Ramos (cell line): ENCODE measurements around the gene SEC61B.

ENCODE experiments used
- in situ Hi-C: fragments of 300-500 bp; cut with MboI; formaldehyde crosslinking; loops from one replicate; pipeline ENCODE4 v1.14.3; 2022; ENCODE audit warnings: low sequenced_read_pairs; ENCODE audit not compliant: unreplicated experiment

SEC61B gene

DNA sequence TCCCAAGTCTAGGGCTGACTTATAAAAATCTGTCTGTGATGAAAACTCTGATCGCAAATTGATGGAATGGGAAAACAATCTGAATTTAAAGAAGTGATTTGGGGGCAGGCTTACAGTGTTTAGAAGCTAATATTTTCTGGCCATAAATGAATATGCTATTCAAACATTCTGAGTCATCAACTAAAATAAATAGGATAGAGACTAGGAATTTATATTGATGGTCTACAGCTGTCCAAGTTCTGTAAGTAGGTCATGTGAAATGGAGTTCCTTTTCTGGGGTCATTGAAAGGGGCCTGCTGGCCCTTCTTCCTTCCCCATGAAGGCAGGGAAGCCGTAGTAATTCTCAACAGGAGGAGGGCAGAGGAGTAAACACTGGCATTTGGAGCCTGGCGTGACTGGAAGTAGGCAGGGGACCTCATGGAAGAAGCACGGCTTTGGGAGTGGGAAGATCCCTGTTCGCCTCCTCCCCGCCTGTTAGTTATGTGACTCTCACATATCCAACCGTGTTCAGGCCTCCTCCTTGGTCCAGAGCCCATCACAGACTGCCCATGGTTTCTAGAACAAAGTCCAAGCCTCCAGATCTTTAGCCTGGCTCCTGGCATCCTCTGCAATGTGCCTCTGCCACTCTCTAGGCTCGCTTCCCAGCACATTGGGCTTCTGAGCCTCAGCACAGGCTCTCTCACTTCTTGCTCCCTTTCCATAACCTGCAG is 32.0 kb upstream of the SEC61B start:
- in situ Hi-C loops = loop anchor here (25.0 kb wide), 1 partner anchor 1397 kb away; the partner anchor contains the start of gene CAVIN4

DNA sequence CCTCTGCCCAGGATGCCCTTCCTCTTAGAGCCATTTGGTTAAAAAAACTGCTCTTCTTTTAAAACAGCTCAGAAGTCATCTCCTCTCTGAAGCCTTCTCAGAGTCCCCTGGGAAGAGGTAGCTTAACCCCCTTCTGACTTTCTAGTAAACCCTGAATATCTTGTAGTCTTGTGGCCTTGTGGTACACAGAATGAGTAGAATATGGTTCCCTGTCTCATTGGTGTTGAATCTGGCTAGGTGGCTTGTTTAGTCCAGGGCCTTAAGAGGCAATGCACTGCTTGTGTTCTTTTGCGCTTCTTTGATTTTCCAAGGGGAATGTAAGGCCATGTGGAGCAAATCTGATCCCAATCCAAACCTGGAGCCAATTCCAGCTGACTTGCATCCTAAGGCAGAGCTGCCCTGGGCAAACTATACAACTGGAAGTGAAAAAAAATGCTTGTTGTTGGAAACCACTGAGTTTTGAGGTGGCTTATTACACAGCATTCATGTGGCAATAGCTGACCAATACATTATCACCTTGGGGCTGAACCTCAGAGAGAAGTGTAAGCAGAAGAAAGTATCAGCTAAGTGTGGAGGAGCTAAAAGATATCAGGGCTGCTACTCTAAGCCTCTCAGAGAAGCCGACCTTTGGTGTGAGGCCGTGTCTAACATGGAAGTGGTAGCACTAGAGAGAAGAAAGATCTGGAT is 31.3 kb upstream of the SEC61B start:
- in situ Hi-C loops = loop anchor here (25.0 kb wide), 1 partner anchor 1397 kb away; the partner anchor contains the start of gene CAVIN4

- in situ Hi-C loops = loop anchor here (25.0 kb wide), 1 partner anchor 1394 kb away; the partner anchor contains the start of gene CAVIN4
Measured at GRCh38 chr9:99192786-99193465, 29.2 kb upstream of the SEC61B start.

GRCh38 chr9:99193466-99193821 is 28.6 kb upstream of the SEC61B start:
- in situ Hi-C loops = loop anchor here (25.0 kb wide), 1 partner anchor 1394 kb away; the partner anchor contains the start of gene CAVIN4

DNA sequence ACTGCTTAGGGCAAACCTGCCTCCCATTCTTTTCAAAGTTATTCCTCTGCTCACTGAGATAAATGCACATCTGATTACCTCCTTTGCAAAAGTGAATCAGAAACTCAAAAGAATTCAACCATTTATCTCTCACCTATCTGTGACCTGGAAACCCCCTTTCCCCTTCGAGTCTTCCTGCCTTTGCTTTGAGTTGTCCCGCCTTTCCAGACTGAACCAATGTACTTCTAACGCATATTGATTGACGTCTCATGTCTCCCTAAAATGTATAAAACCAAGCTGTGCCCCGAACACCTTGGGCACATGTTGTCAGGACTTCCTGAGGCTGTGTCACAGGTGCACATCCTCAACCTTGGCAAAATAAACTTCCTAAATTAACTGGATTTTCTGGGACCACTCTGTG is 25.6 kb upstream of the SEC61B start:
- in situ Hi-C loops = loop anchor here (25.0 kb wide), 1 partner anchor 1391 kb away; the partner anchor contains the start of gene CAVIN4

GRCh38 chr9:99197124-99197630 is 24.9 kb upstream of the SEC61B start:
- in situ Hi-C loops = loop anchor here (25.0 kb wide), 1 partner anchor 1390 kb away; the partner anchor contains the start of gene CAVIN4

DNA sequence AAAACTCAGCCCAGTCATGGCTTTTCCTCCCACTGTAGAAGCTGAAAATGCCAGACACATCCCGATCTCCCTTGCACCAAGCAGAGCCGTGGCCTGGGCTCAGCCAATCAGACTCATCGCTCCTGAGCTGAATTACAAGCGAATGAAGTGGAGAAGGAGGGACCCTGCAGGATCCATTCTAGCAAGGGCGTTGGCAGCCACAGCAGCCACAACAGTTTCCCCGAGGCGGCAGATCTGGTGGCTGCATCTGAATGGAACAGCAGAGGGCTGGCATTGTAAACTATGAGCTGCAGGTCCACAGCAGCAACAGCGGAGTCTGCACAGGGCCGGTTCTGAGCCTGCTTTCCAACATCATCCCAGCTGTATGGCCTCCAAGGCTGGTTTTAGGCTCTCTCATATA is 24.1 kb upstream of the SEC61B start:
- in situ Hi-C loops = loop anchor here (25.0 kb wide), 1 partner anchor 1389 kb away; the partner anchor contains the start of gene CAVIN4

DNA sequence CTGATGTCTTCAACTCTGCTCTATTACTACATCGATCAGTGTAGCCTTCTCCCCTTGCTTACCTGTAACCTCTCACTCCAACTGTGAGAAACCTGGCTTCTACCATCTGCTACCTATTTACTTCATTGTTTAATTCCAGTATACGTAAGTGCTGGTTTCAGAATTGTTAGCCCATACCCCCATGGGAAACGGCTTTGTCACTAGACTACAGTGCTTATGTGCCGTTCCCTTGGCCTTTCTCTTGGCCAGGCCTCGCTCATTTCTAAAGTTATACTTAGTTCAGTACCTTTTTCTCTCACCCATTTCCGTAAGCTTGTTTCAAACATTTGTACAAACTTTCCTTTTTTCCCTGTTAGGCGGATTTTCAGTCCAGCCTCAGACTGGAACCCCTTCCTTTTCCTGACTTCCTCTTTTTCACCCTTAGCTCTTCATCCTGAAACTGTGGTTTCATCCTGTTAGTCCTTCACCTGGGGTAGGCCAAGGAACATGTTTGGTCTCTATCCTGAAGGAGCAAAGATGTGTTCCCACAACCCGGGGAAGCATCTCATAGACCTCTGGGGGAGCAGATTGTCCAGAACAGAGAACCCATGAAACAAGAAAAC is 22.0 kb upstream of the SEC61B start:
- in situ Hi-C loops = loop anchor here (25.0 kb wide), 1 partner anchor 1387 kb away; the partner anchor contains the start of gene CAVIN4

DNA sequence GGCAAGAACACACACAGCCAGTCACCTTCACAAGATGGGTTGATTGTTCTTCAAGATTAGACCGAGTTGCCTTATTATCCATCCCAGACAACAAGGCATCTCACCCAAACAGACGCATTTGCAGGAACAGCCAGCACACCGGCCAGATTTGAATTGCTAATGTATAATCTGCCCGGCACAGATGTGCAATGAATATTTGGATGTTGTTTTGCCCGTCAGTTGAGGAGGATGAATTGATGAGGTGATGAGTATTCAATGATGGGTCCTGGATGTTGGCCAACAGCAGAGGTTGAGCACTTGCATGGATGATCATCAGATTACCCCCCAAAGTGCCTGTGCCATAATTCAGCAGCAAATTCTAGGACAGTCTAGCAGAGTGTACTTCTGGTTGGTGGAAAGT is 20.5 kb upstream of the SEC61B start:
- in situ Hi-C loops = no loop called here

GRCh38 chr9:99210572-99210971 is 11.5 kb upstream of the SEC61B start:
- in situ Hi-C loops = no loop called here

GRCh38 chr9:99211746-99212145 is 10.3 kb upstream of the SEC61B start:
- in situ Hi-C loops = no loop called here

GRCh38 chr9:99213197-99213596 is 8.9 kb upstream of the SEC61B start:
- in situ Hi-C loops = no loop called here

DNA sequence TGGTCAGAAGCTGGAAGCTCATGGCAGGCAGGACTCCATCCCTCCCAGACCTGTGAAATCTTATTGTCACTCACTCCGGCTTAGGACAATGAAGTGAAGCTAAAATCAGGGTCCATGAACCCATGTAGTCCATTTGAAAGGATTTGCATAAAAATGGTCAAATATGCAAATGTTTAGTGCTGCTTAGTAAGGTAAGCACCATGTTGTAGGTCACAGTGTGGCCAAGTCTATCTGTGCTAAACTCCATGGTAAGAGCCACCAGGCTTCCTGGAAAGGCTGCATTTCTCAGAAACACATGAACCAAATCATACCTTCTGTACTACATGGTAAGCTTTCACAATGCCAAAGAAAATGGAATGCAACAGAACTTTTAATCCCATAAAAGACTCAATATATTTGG is 6.0 kb upstream of the SEC61B start:
- in situ Hi-C loops = no loop called here

- in situ Hi-C loops = no loop called here
Measured at GRCh38 chr9:99220011-99220410, 2.1 kb upstream of the SEC61B start.

DNA sequence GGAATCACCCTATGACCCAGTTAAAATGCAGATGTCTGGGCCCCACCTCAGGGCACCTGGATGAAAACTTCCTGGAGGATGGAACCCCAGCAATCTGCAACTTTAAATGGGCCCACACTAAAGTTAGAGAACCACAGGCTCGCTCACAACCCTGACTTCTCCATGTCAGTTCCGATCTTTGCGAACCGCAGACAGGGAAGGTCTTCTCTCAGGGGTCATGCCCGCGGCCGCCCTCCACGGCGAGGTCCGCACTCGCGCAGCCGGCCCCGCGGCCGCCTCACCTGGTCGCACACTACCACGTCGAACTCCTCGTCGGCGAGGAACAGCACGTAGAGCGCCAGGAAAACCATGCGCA is 839 bp upstream of the SEC61B start:
- in situ Hi-C loops = no loop called here

DNA sequence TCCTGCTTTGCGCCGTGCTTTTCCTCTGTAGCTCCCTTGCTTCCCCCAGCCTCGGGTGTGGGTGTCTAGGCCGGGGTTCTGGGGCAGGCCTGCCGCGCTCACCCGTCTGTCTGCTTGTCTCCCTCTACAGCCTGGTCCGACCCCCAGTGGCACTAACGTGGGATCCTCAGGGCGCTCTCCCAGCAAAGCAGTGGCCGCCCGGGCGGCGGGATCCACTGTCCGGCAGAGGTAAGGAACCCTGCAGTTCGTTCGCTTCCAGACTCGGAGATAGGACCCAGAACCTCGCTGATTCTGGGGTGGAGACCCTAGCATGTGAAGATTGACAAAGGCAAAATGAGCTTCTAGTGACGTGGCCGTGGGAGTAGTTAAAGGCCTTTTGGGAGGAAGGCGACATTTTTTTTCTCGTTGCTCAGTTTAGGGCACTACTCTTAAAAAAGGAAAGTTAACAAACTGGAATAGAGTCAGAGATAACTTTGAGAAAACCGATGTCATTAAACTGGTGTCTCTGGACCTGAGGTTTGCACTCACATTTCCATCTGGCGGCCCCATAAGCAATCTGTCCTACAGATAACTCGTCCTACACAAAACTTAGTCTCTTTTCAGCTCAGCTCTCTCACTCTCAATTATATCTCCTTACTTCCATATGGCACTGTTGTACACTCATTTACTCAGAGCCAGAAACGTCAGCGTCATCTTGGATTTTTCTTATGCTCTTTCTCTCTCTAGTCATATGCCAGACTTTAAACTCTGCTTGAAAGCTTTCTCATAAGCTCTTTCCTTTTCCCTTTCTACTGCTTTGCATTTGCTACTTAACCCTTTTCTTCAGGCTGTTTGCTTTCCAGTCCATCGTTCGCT is 561 bp downstream of the SEC61B start:
- in situ Hi-C loops = no loop called here

DNA sequence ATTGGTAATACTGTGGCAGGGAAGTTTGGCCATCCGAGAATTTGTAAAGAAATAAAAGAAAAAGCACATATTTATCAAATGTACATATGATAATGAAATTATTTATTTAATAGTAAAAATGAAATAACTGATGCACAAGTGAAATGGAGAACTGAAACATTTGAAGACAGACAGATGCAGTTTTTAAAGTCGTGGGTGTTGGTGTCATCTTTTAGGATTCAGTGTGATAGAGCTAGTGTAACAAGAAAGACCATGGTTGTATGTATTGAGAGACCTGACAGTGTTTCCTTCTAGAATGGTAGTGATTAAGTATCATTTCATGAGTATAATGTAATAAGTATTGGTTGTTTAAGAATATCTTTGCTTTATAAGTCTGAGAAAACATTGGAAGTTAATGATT is 2.4 kb downstream of the SEC61B start:
- in situ Hi-C loops = no loop called here

DNA sequence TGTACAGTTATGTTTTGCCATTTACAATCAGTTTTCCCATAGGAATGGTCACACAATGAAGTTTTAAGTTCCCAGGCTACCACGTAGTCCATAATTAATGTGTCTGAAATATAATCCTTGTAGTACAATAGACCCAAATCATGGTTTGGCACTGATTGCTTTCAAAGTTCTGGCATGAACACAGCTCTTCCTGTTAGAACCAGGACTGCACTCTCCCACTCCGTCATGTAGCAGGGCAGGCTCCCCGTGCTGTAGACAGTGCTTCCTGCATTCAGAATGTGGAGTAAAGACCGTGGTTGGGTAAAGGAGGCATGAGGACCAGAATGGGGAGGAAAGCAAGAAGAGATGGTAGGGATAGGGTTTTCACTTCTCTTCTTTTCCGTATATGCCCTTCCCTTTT is 4.0 kb downstream of the SEC61B start:
- in situ Hi-C loops = no loop called here

GRCh38 chr9:99230206-99230605 is 8.1 kb downstream of the SEC61B start:
- in situ Hi-C loops = no loop called here
